Measurements from ENCODE around the gene NPAS1.

The NPAS1 gene

GRCh38 chr19:47089767-47090350, 70.2 kb downstream of the NPAS1 start:
- no peak for DNase-seq

- no peak for DNase-seq
Measured at GRCh38 chr19:47093254-47093653, 73.6 kb downstream of the NPAS1 start.

GRCh38 chr19:47093841-47094240, 74.2 kb downstream of the NPAS1 start:
- DNase-seq: no peak

GRCh38 chr19:47094557-47095475, 75.2 kb downstream of the NPAS1 start:
- DNase-seq: no peak

Data from COR-L47 (cell line).